Esophagus muscularis mucosa (tissue), 4 donors: ENCODE measurements around the gene RBP4.

Source experiments
- EP300 ChIP-seq: sonication (generic); formaldehyde crosslinking; IDR thresholded peaks from one replicate; pipeline ENCODE4 v1.6.1; 2017; ENCODE audit warnings: antibody characterized with exemption
- POLR2A ChIP-seq: fragments of 450-650 bp; IDR thresholded peaks from one replicate; pipeline ENCODE4 v1.6.1; 2017; ENCODE audit warnings: antibody characterized with exemption, moderate library complexity, mild to moderate bottlenecking, low read depth
- POLR2AphosphoS5 ChIP-seq, 2 donors: sonication (generic); formaldehyde crosslinking; IDR thresholded peaks; one replicate each; pipeline ENCODE4 v1.6.1; 2017; ENCODE audit warnings: antibody characterized with exemption in 2 of 2
- TF ChIP-seq, protein P1 (sequence below), 3 experiments: fragments of 200-600 bp in 2 of 3; fragments of 450-650 bp in 1 of 3; sonication (generic) in 2 of 3; IDR thresholded peaks; one replicate each; pipeline ENCODE4 v1.5.1; 2017 to 2019; ENCODE audit warnings: antibody characterized with exemption in 3 of 3, mild to moderate bottlenecking in 2 of 3, moderate library complexity in 1 of 3

- TF ChIP-seq, protein P1, sequence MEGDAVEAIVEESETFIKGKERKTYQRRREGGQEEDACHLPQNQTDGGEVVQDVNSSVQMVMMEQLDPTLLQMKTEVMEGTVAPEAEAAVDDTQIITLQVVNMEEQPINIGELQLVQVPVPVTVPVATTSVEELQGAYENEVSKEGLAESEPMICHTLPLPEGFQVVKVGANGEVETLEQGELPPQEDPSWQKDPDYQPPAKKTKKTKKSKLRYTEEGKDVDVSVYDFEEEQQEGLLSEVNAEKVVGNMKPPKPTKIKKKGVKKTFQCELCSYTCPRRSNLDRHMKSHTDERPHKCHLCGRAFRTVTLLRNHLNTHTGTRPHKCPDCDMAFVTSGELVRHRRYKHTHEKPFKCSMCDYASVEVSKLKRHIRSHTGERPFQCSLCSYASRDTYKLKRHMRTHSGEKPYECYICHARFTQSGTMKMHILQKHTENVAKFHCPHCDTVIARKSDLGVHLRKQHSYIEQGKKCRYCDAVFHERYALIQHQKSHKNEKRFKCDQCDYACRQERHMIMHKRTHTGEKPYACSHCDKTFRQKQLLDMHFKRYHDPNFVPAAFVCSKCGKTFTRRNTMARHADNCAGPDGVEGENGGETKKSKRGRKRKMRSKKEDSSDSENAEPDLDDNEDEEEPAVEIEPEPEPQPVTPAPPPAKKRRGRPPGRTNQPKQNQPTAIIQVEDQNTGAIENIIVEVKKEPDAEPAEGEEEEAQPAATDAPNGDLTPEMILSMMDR (IDR thresholded peaks at IDR 0.05), result no peak
- TF ChIP-seq POLR2A (no peak), POLR2AphosphoS5 (IDR thresholded peaks at IDR 0.05) (no peak), EP300 (no peak)
These were observed 35.6 kb downstream of the RBP4 start for GRCh38 chr10:93565446-93565845.
